HCT116 (cell line): ENCODE measurements around the gene TTYH3. TPM values are rescaled to one million over a fixed set of nuclear protein-coding genes. Genes with fewer than 3 reads are reported as not detected.

Experiments used
- ATAC-seq: fragments of 200-7000 bp; cut with Tn5 transposase; 2 replicates; pipeline ENCODE4 v1.9.1; 2020; ENCODE audit warnings: mild to moderate bottlenecking, moderate library complexity
- BruUV-seq: library from RNA; stranded (reverse); fragments of 400-500 nt; replicated peaks from 2 replicates; lab custom pipeline; 2021; lab: Mats Ljungman, UMichigan
- CTCF ChIA-PET: fragments of 300-600 bp; sonication (Branson Sonifier 250); formaldehyde crosslinking; loops from one replicate; lab custom pipeline; 2021; ENCODE audit warnings: antibody characterized with exemption; lab: Charles Lee
- POLR2A ChIA-PET: fragments of 300-600, 350-600 bp; sonication (Branson Sonifier 250); formaldehyde crosslinking; loops from one replicate; lab custom pipeline; 2021; ENCODE audit warnings: antibody characterized with exemption; lab: Charles Lee
- RAD21 ChIA-PET, 2 experiments: fragments of 300-600 bp; sonication (Branson Sonifier 250); formaldehyde crosslinking; loops; one replicate each; lab custom pipeline; 2023; ENCODE audit warnings: low total read pairs in 2 of 2; ENCODE audit not compliant: uncharacterized antibody in 2 of 2, unreplicated experiment in 2 of 2, low non-redundant PET in 1 of 2; lab: Charles Lee
- DNase-seq: peaks from one replicate; pipeline ENCODE4 v3.0.0-alpha.2; 2010; ENCODE audit warnings: low read depth, low spot score
- H2AFZ ChIP-seq: fragments of 200-600 bp; shearing (Covaris generic), sonication (generic); 2 replicates; pipeline ENCODE4 v1.6.1; 2017; ENCODE audit warnings: low read depth, mixed run types, mixed read lengths, antibody characterized with exemption, low read length; ENCODE audit not compliant: poor library complexity, severe bottlenecking
- H3K27ac ChIP-seq: 2 replicates; pipeline ENCODE4 v1.5.1; 2012; ENCODE audit warnings: low read depth, low read length
- H3K27me3 ChIP-seq: fragments of 200-600 bp; sonication (generic); 2 replicates; pipeline ENCODE4 v1.6.1; 2016; ENCODE audit warnings: mixed run types, low read length, mixed read lengths; ENCODE audit not compliant: insufficient read depth
- H3K36me3 ChIP-seq, 2 experiments: fragments of 200-500 bp in 1 of 2; fragments of 200-600 bp in 1 of 2; sonication (Bioruptor generic) in 1 of 2; sonication (generic) in 1 of 2; 2 replicates each; pipeline versions ENCODE4 v1.5.1 to v1.6.1; 2014 to 2016; ENCODE audit warnings: low read length in 2 of 2, inconsistent platforms in 1 of 2, mixed read lengths in 1 of 2, mixed run types in 1 of 2; ENCODE audit not compliant: insufficient read depth in 2 of 2, control insufficient read depth in 1 of 2
- H3K4me1 ChIP-seq, 2 experiments: fragments of 200-600 bp in 1 of 2; sonication (generic) in 1 of 2; 2 replicates each; pipeline versions ENCODE4 v1.5.1 to v1.6.1; 2012 to 2017; ENCODE audit warnings: low read length in 2 of 2, inconsistent platforms in 1 of 2, mild to moderate bottlenecking in 1 of 2, mixed read lengths in 1 of 2, mixed run types in 1 of 2, moderate library complexity in 1 of 2; ENCODE audit not compliant: insufficient read depth in 2 of 2, control insufficient read depth in 1 of 2
- H3K4me2 ChIP-seq: fragments of 200-600 bp; sonication (generic); 2 replicates; pipeline ENCODE4 v1.6.1; 2017; ENCODE audit warnings: mixed run types, low read length, mixed read lengths
- H3K4me3 ChIP-seq, 2 experiments: fragments of 200-600 bp in 1 of 2; sonication (generic) in 1 of 2; replicated peaks in 1 of 2; 2 replicates each; pipeline ENCODE4 v1.5.1; 2011 to 2016; ENCODE audit warnings: low read length in 2 of 2, control low read depth in 1 of 2, low read depth in 1 of 2, mild to moderate bottlenecking in 1 of 2, mixed read lengths in 1 of 2, mixed run types in 1 of 2
- H3K79me2 ChIP-seq: fragments of 200-600 bp; sonication (generic); 2 replicates; pipeline ENCODE4 v1.6.1; 2017; ENCODE audit warnings: mild to moderate bottlenecking, mixed run types, low read length, moderate library complexity, mixed read lengths; ENCODE audit not compliant: insufficient read depth
- H3K9ac ChIP-seq: fragments of 200-600 bp; sonication (generic); 2 replicates; pipeline ENCODE4 v1.6.1; 2016; ENCODE audit warnings: low read length, mixed read lengths
- H3K9me2 ChIP-seq: fragments of 200-600 bp; sonication (generic), shearing (Covaris generic); 2 replicates; pipeline ENCODE4 v1.6.1; 2017; ENCODE audit warnings: mixed run types, mild to moderate bottlenecking, moderate library complexity; ENCODE audit not compliant: insufficient read depth
- H3K9me3 ChIP-seq, 2 experiments: fragments of 200-500 bp in 1 of 2; fragments of 200-600 bp in 1 of 2; sonication (Bioruptor generic) in 1 of 2; sonication (generic) in 1 of 2; 2 replicates each; pipeline ENCODE4 v1.6.1; 2014 to 2017; ENCODE audit warnings: low read length in 2 of 2, mixed read lengths in 2 of 2, inconsistent platforms in 1 of 2, low read depth in 1 of 2, mild to moderate bottlenecking in 1 of 2, mixed run types in 1 of 2, moderate library complexity in 1 of 2; ENCODE audit not compliant: control insufficient read depth in 1 of 2, insufficient read depth in 1 of 2
- H4K20me1 ChIP-seq: fragments of 200-600 bp; sonication (generic), shearing (Covaris generic); 2 replicates; pipeline ENCODE4 v1.6.1; 2017; ENCODE audit warnings: mixed run types, mild to moderate bottlenecking, moderate library complexity; ENCODE audit not compliant: insufficient read depth
- CEBPB ChIP-seq: IDR thresholded peaks from 2 replicates; pipeline ENCODE4 v1.6.1; 2012; ENCODE audit warnings: low read depth
- EGR1 ChIP-seq: IDR thresholded peaks from 2 replicates; pipeline ENCODE4 v1.6.1; 2012; ENCODE audit warnings: low read depth
- ELF1 ChIP-seq: IDR thresholded peaks from 2 replicates; pipeline ENCODE4 v1.6.1; 2012; ENCODE audit warnings: low read depth, borderline replicate concordance
- JUND ChIP-seq: IDR thresholded peaks from 2 replicates; pipeline ENCODE4 v1.6.1; 2012
- POLR2A ChIP-seq: IDR thresholded peaks from 2 replicates; pipeline ENCODE4 v1.7.0; 2011; ENCODE audit warnings: borderline replicate concordance; ENCODE audit not compliant: insufficient read depth, insufficient read length; ENCODE audit errors: extremely low read depth
- SIN3A ChIP-seq: IDR thresholded peaks from 2 replicates; pipeline ENCODE4 v1.6.1; 2012; ENCODE audit warnings: low read depth
- SRF ChIP-seq: IDR thresholded peaks from 2 replicates; pipeline ENCODE4 v1.6.1; 2012; ENCODE audit warnings: low read depth
- TCF7L2 ChIP-seq: IDR thresholded peaks from 2 replicates; pipeline ENCODE4 v1.7.0; 2011; ENCODE audit warnings: borderline replicate concordance, inconsistent platforms; ENCODE audit not compliant: insufficient read depth, insufficient read length; ENCODE audit errors: extremely low read depth
- YY1 ChIP-seq: IDR thresholded peaks from 2 replicates; pipeline ENCODE4 v1.6.1; 2011; ENCODE audit warnings: low read length, low read depth, moderate library complexity, mild to moderate bottlenecking; ENCODE audit not compliant: insufficient replicate concordance; ENCODE audit errors: extremely low read depth
- ZFX ChIP-seq: fragments of 450-650 bp; IDR thresholded peaks from 2 replicates; pipeline ENCODE4 v1.6.1; 2017
- intact Hi-C: fragments of 100-400 bp; cut with micrococcal nuclease; formaldehyde crosslinking; loops from 2 replicates; pipeline ENCODE4 v1.10.0; 2022
- total RNA-seq: library from RNA; stranded (reverse); gene quantifications from one replicate; pipeline ENCODE4 v1.2.1, GENCODE V29; 2021; ENCODE audit not compliant: unreplicated experiment
- TF ChIP-seq, protein P1 (sequence below): IDR thresholded peaks from 2 replicates; pipeline ENCODE4 v1.6.1; 2012
- TF ChIP-seq, protein P2 (sequence below): IDR thresholded peaks from 2 replicates; pipeline ENCODE4 v1.6.1; 2011; ENCODE audit warnings: mild to moderate bottlenecking, low read length, moderate library complexity; ENCODE audit not compliant: insufficient replicate concordance; ENCODE audit errors: extremely low read depth

TTYH3 gene
- total RNA-seq, 1 experiment from 2014 or later: 40.3 TPM

DNA sequence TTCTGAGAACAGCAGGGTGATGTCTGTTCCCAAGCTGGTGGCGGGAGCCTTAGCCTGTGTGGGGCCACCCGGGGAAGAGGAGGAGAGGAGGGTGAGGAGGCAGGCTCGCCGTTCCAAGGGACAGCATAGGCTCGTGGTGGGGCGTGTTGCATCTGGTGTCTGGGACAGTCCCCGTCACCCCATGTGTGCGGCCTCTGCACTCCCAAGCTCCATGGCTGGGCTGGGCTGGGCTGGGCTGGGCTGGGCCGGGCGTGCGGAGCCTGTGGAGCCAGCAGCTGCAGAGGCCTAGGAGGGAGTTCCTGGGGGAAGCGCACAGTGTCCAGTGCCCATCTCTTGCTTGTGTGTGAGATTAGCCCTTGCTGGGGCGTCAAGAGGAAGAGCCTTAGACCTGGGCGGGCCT, 20.9 kb upstream of the TTYH3 start:
- TF ChIP-seq ELF1 (no peak), JUND (no peak), CEBPB (no peak), SIN3A (no peak), POLR2A (no peak), ZFX (no peak), SRF (no peak), YY1 (no peak), EGR1 (no peak), TCF7L2 (no peak)
- TF ChIP-seq, protein P1, sequence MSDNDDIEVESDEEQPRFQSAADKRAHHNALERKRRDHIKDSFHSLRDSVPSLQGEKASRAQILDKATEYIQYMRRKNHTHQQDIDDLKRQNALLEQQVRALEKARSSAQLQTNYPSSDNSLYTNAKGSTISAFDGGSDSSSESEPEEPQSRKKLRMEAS: no peak
- TF ChIP-seq, protein P2, sequence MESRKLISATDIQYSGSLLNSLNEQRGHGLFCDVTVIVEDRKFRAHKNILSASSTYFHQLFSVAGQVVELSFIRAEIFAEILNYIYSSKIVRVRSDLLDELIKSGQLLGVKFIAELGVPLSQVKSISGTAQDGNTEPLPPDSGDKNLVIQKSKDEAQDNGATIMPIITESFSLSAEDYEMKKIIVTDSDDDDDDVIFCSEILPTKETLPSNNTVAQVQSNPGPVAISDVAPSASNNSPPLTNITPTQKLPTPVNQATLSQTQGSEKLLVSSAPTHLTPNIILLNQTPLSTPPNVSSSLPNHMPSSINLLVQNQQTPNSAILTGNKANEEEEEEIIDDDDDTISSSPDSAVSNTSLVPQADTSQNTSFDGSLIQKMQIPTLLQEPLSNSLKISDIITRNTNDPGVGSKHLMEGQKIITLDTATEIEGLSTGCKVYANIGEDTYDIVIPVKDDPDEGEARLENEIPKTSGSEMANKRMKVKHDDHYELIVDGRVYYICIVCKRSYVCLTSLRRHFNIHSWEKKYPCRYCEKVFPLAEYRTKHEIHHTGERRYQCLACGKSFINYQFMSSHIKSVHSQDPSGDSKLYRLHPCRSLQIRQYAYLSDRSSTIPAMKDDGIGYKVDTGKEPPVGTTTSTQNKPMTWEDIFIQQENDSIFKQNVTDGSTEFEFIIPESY: no peak
- TF ChIP-seq, all 23 proteins: peak for 0
- RAD21 ChIA-PET: no interaction called here
- DNase-seq (no peak), ATAC-seq (no peak)
- Histone ChIP-seq H3K79me2 (no peaks in the 10 kb centered on the region), H3K9me3 (no peaks in the 10 kb centered on the region), H3K36me3 (no peaks in the 10 kb centered on the region), H2AFZ (no peak overlapping the region), H3K4me2 (no peak overlapping the region), H3K9ac (no peak overlapping the region), H4K20me1 (no peaks in the 10 kb centered on the region), H3K4me3 (no peak overlapping the region), H3K4me1 (peaks cover 3 to 11% of the 10 kb centered on the region in 2 experiments; a peak in 3 of 4 replicates), H3K27me3 (no peaks in the 10 kb centered on the region), H3K9me2 (no peaks in the 10 kb centered on the region), H3K27ac (no peak overlapping the region)
- CTCF ChIA-PET: no interaction called here
- POLR2A ChIA-PET: no interaction called here
- intact Hi-C loops: no loop called here
- no TSS peak for BruUV-seq
